IMR-90 (cell line): ENCODE data around the gene TPSG1. TPM values are rescaled to one million over a fixed set of nuclear protein-coding genes. Genes with fewer than 3 reads are reported as not detected.

Source experiments
- ATAC-seq: fragments of 200-7000 bp; cut with Tn5 transposase; 2 replicates; pipeline ENCODE4 v1.9.1; 2020; ENCODE audit warnings: low read depth, mild to moderate bottlenecking, moderate library complexity
- BruUV-seq: library from RNA; stranded (reverse); fragments of 400-500 nt; replicated peaks from 2 replicates; lab custom pipeline; 2021; lab: Mats Ljungman, UMichigan
- CTCF ChIA-PET: fragments of 300-600 bp; formaldehyde crosslinking; extraction: SDS; loops from one replicate; lab custom pipeline; 2021; ENCODE audit warnings: antibody characterized with exemption; lab: Yijun Ruan, JAX
- POLR2A ChIA-PET: fragments of 300-600 bp; sonication (Branson Sonifier 250); formaldehyde crosslinking; loops from one replicate; lab custom pipeline; 2022; ENCODE audit warnings: antibody characterized with exemption; ENCODE audit not compliant: unreplicated experiment; lab: Charles Lee
- DNase-seq: peaks from one replicate; pipeline ENCODE4 v3.0.0; 2013
- H2AFZ ChIP-seq: replicated peaks from 2 replicates; pipeline ENCODE3; 2013; ENCODE audit warnings: low read length, mild to moderate bottlenecking; ENCODE audit not compliant: poor library complexity
- H2AK5ac ChIP-seq: 2 replicates; pipeline ENCODE4 v1.6.1; 2013; ENCODE audit warnings: low read depth, low read length, inconsistent platforms
- H2AK9ac ChIP-seq: replicated peaks from 2 replicates; pipeline ENCODE3; 2013; ENCODE audit warnings: mild to moderate bottlenecking, low read depth, low read length, moderate library complexity; ENCODE audit not compliant: poor library complexity
- H2BK120ac ChIP-seq: 2 replicates; pipeline ENCODE4 v1.6.1; 2013; ENCODE audit warnings: low read depth, low read length, inconsistent platforms
- H2BK15ac ChIP-seq: 3 replicates; pipeline ENCODE4 v1.6.1; 2013; ENCODE audit warnings: low read depth, low read length, inconsistent platforms
- H2BK20ac ChIP-seq: 2 replicates; pipeline ENCODE4 v1.6.1; 2013; ENCODE audit warnings: low read depth, mild to moderate bottlenecking, inconsistent platforms, low read length, moderate library complexity
- H2BK5ac ChIP-seq: 2 replicates; pipeline ENCODE4 v1.6.1; 2013; ENCODE audit warnings: mild to moderate bottlenecking, low read depth, low read length, inconsistent platforms; ENCODE audit not compliant: poor library complexity, severe bottlenecking
- H3K14ac ChIP-seq: replicated peaks from 2 replicates; pipeline ENCODE4 v1.6.1; 2013; ENCODE audit warnings: low read depth, low read length, inconsistent platforms
- H3K18ac ChIP-seq: 2 replicates; pipeline ENCODE4 v1.6.1; 2013; ENCODE audit warnings: low read depth, low read length, control low read depth
- H3K23ac ChIP-seq: 2 replicates; pipeline ENCODE4 v1.6.1; 2013; ENCODE audit warnings: low read depth, low read length, inconsistent platforms
- H3K27ac ChIP-seq: 2 replicates; pipeline ENCODE4 v1.5.1; 2013; ENCODE audit warnings: mild to moderate bottlenecking, control low read depth, low read length; ENCODE audit not compliant: insufficient read depth
- H3K27me3 ChIP-seq: 2 replicates; pipeline ENCODE4 v1.6.1; 2013; ENCODE audit warnings: low read length; ENCODE audit not compliant: control insufficient read depth, insufficient read depth
- H3K36me3 ChIP-seq: 2 replicates; pipeline ENCODE4 v1.6.1; 2013; ENCODE audit warnings: low read length, mixed read lengths; ENCODE audit not compliant: control insufficient read depth, insufficient read depth
- H3K4ac ChIP-seq: 2 replicates; pipeline ENCODE4 v1.6.1; 2013; ENCODE audit warnings: low read depth, low read length, inconsistent platforms
- H3K4me1 ChIP-seq: 2 replicates; pipeline ENCODE4 v1.6.1; 2013; ENCODE audit warnings: low read length, mixed read lengths; ENCODE audit not compliant: control insufficient read depth, insufficient read depth
- H3K4me2 ChIP-seq: 2 replicates; pipeline ENCODE4 v1.6.1; 2013; ENCODE audit warnings: low read depth, mild to moderate bottlenecking, control low read depth, low read length, moderate library complexity
- H3K4me3 ChIP-seq: 2 replicates; pipeline ENCODE4 v1.5.1; 2013; ENCODE audit warnings: low read depth, mild to moderate bottlenecking, control low read depth, low read length, moderate library complexity; ENCODE audit not compliant: insufficient read depth
- H3K56ac ChIP-seq: 2 replicates; pipeline ENCODE4 v1.6.1; 2013; ENCODE audit warnings: low read length, inconsistent platforms; ENCODE audit not compliant: insufficient read depth; ENCODE audit errors: extremely low read depth
- H3K79me1 ChIP-seq, 2 experiments: 2 replicates each; pipeline ENCODE4 v1.6.1; 2013; ENCODE audit warnings: low read length in 2 of 2, inconsistent platforms in 1 of 2, low read depth in 1 of 2
- H3K9ac ChIP-seq: 2 replicates; pipeline ENCODE4 v1.6.1; 2013; ENCODE audit warnings: low read depth, low read length, control low read depth
- H3K9me1 ChIP-seq: 2 replicates; pipeline ENCODE4 v1.6.1; 2013; ENCODE audit warnings: low read length, inconsistent platforms; ENCODE audit not compliant: insufficient read depth
- H3K9me3 ChIP-seq: 2 replicates; pipeline ENCODE4 v1.6.1; 2013; ENCODE audit warnings: low read length; ENCODE audit not compliant: control insufficient read depth, insufficient read depth
- H4K20me1 ChIP-seq: 2 replicates; pipeline ENCODE4 v1.6.1; 2013; ENCODE audit warnings: low read length, inconsistent platforms; ENCODE audit not compliant: insufficient read depth
- H4K5ac ChIP-seq: 2 replicates; pipeline ENCODE4 v1.6.1; 2013; ENCODE audit warnings: mild to moderate bottlenecking, low read depth, low read length, control low read depth
- H4K8ac ChIP-seq, 2 experiments: 2 replicates each; pipeline ENCODE4 v1.6.1; 2013; ENCODE audit warnings: low read depth in 2 of 2, low read length in 2 of 2, control low read depth in 1 of 2, inconsistent platforms in 1 of 2
- H4K91ac ChIP-seq: 2 replicates; pipeline ENCODE4 v1.6.1; 2013; ENCODE audit warnings: low read depth, low read length, inconsistent platforms; ENCODE audit not compliant: insufficient read depth
- BHLHE40 ChIP-seq: fragments of 150-350 bp; IDR thresholded peaks from 2 replicates; pipeline ENCODE4 v1.6.1; 2016; ENCODE audit warnings: mild to moderate bottlenecking, low read depth, low read length
- CEBPB ChIP-seq: IDR thresholded peaks from 2 replicates; pipeline ENCODE4 v1.6.1; 2012; ENCODE audit warnings: low read depth, low read length, improper control_type of control experiment
- CTCF ChIP-seq: conservative IDR thresholded peaks from 2 replicates; pipeline ENCODE4 v1.5.1; 2012; ENCODE audit warnings: mild to moderate bottlenecking, low read depth, low read length, improper control_type of control experiment
- FOS ChIP-seq: fragments of 150-350 bp; IDR thresholded peaks from 2 replicates; pipeline ENCODE4 v1.6.1; 2016; ENCODE audit warnings: low read depth, low read length
- MXI1 ChIP-seq: IDR thresholded peaks from 2 replicates; pipeline ENCODE4 v1.6.1; 2012; ENCODE audit warnings: low read depth, mild to moderate bottlenecking, low read length, moderate library complexity, borderline replicate concordance
- POLR2A ChIP-seq: IDR thresholded peaks from 2 replicates; pipeline ENCODE4 v1.6.1; 2012; ENCODE audit warnings: mild to moderate bottlenecking, low read depth, low read length
- RAD21 ChIP-seq: IDR thresholded peaks from 2 replicates; pipeline ENCODE4 v1.6.1; 2012; ENCODE audit warnings: low read length, improper control_type of control experiment
- RFX5 ChIP-seq: IDR thresholded peaks from 2 replicates; pipeline ENCODE4 v1.8.0; 2012; ENCODE audit warnings: low read depth, mild to moderate bottlenecking, low read length, moderate library complexity
- WGBS, 2 experiments: methylation state at CpG; one replicate each; pipeline versions ENCODE4 v1.1.5 to v1.1.7; 2013; ENCODE audit warnings: missing lambda C conversion rate in 2 of 2; ENCODE audit not compliant: insufficient read length in 1 of 2; ENCODE audit errors: extremely low coverage in 2 of 2; 5-methylcytosine and 5-hydroxymethylcytosine counted together
- dilution Hi-C: fragments of 300-500 bp; cut with HindIII; formaldehyde crosslinking; loops from one replicate; pipeline ENCODE4 v1.14.3; 2018; ENCODE audit warnings: low sequenced_read_pairs; ENCODE audit not compliant: unreplicated experiment
- in situ Hi-C: fragments of 300-500 bp; cut with MboI; formaldehyde crosslinking; loops from 3 replicates; pipeline ENCODE4 v1.14.3; 2019; ENCODE audit warnings: low sequenced_read_pairs, inconsistent platforms, mixed read lengths
- intact Hi-C: fragments of 100-400 bp; cut with micrococcal nuclease; formaldehyde crosslinking; loops from 2 replicates; pipeline ENCODE4 v1.10.0; 2022
- polyA plus RNA-seq, 3 experiments: library from polyadenylated mRNA; depleted of rRNA; stranded (reverse); fragments of >200 nt; gene quantifications; 2 replicates each; pipeline ENCODE4 v1.2.3, GENCODE V29; 2012; ENCODE audit warnings: low replicate concordance in 1 of 3
- total RNA-seq: library from RNA; depleted of rRNA; stranded (reverse); fragments of >200 nt; gene quantifications from 2 replicates; pipeline ENCODE4 v1.2.3, GENCODE V29; 2012

Gene TPSG1
- total and polyA plus RNA-seq, 2 of the 4 experiments (the other 2 are of a cell fraction) = not detected

- dilution Hi-C loops = no loop called here
Measured at GRCh38 chr16:1264345-1265089, 39.4 kb upstream of the TPSG1 start.

More at GRCh38 chr16:1264345-1265089, 39.4 kb upstream of the TPSG1 start:
- no peak overlapping the region for H3K4me2 ChIP-seq
- H3K36me3 ChIP-seq = no peaks in the 10 kb centered on the region
- H3K4me3 ChIP-seq = no peak overlapping the region
- no peak overlapping the region for H2BK20ac ChIP-seq
- no peak overlapping the region for H4K5ac ChIP-seq
- no peak overlapping the region for H3K56ac ChIP-seq
- H4K91ac ChIP-seq = no peak overlapping the region
- 91% methylated on average over 13 of the region's 16 CpGs; no CpG with 5 or more reads in 1 of the 2 experiments for WGBS, 2 experiments
- BruUV-seq = no TSS peak
- H2BK120ac ChIP-seq = no peak overlapping the region
- no peak overlapping the region for H3K18ac ChIP-seq
- no peak overlapping the region for H2AFZ ChIP-seq
- H3K27ac ChIP-seq = no peak overlapping the region
- DNase-seq = no peak
- no peaks in the 10 kb centered on the region for H3K79me1 ChIP-seq
- CTCF ChIA-PET = no interaction called here
- H3K4ac ChIP-seq = no peak overlapping the region
- POLR2A ChIA-PET = no interaction called here
- no peak overlapping the region for H2BK15ac ChIP-seq
- peaks cover 38% of the 10 kb centered on the region for H3K27me3 ChIP-seq
- H4K20me1 ChIP-seq = no peaks in the 10 kb centered on the region; the same call in 1 of the 2 replicates
- H2AK9ac ChIP-seq = no peak overlapping the region
- in situ Hi-C loops = no loop called here
- intact Hi-C loops = no loop called here
- H3K9me3 ChIP-seq = no peaks in the 10 kb centered on the region
- ATAC-seq = no peak
- no peak overlapping the region for H3K9ac ChIP-seq
- no peak overlapping the region for H2AK5ac ChIP-seq
- no peak overlapping the region for H3K23ac ChIP-seq
- H4K8ac ChIP-seq = no peak overlapping the region
- H3K4me1 ChIP-seq = no peaks in the 10 kb centered on the region
- no peak overlapping the region for H3K14ac ChIP-seq
- peaks cover 4% of the 10 kb centered on the region; the same call in 1 of the 2 replicates for H3K9me1 ChIP-seq
- H2BK5ac ChIP-seq = no peak overlapping the region
- no peak for TF ChIP-seq CEBPB
- no peak for TF ChIP-seq RAD21
- no peak for TF ChIP-seq BHLHE40
- TF ChIP-seq RFX5 = no peak
- no peak for TF ChIP-seq POLR2A
- no peak for TF ChIP-seq CTCF
- no peak for TF ChIP-seq MXI1
- TF ChIP-seq FOS = no peak
